Measurements from ENCODE around the gene B3GALT5. TPM values are rescaled to one million over a fixed set of nuclear protein-coding genes. Genes with fewer than 3 reads are reported as not detected.
"Not testable (repeated sequence)": the region's sequence is repeated elsewhere in the genome, so short reads cannot be mapped to it uniquely, and the experiment has no call there.

B3GALT5 gene
- total RNA-seq, 4 donors from 2014 or later, result 0.13 to 1.3 (median 0.77) TPM

DNA sequence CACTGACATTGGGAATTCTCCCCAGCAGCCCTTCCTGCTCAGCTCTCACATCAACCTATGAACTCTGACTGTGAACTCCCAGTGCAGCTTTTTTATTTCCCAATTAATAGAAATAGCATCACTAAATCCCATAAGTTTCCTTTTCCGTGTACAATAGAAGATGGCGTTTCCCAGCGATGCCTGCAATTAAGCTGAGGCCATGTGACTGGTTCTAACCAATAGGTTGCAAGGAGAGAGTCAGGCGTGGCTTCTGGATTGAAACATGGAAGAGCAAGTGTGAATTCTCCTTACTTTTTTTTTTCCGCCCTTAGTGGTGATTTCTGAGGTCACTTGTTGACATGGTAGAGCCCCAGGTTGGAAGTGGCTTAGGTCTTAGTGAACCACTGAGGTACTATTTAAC is 73.3 kb downstream of the B3GALT5 start:
- ATAC-seq, result no peak
- Histone ChIP-seq H3K9me3 (no peaks in the 10 kb centered on the region), H3K4me1 (no peaks in the 10 kb centered on the region), H3K27me3 (no peaks in the 10 kb centered on the region), H3K4me3 (no peak overlapping the region), H3K27ac (no peak overlapping the region), H3K36me3 (no peaks in the 10 kb centered on the region)
- 83 to 89% methylated on average over 2 to 5 of the region's 5 CpGs for WGBS, 2 donors (ENCODE audit: low coverage in 1 of 2)
- no peak for TF ChIP-seq EP300 (IDR thresholded peaks at IDR 0.05)
- TF ChIP-seq, protein P1, sequence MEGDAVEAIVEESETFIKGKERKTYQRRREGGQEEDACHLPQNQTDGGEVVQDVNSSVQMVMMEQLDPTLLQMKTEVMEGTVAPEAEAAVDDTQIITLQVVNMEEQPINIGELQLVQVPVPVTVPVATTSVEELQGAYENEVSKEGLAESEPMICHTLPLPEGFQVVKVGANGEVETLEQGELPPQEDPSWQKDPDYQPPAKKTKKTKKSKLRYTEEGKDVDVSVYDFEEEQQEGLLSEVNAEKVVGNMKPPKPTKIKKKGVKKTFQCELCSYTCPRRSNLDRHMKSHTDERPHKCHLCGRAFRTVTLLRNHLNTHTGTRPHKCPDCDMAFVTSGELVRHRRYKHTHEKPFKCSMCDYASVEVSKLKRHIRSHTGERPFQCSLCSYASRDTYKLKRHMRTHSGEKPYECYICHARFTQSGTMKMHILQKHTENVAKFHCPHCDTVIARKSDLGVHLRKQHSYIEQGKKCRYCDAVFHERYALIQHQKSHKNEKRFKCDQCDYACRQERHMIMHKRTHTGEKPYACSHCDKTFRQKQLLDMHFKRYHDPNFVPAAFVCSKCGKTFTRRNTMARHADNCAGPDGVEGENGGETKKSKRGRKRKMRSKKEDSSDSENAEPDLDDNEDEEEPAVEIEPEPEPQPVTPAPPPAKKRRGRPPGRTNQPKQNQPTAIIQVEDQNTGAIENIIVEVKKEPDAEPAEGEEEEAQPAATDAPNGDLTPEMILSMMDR (IDR thresholded peaks at IDR 0.05), result no peak
- no peak for TF ChIP-seq POLR2AphosphoS5 (IDR thresholded peaks at IDR 0.05)
- TF ChIP-seq POLR2A (IDR thresholded peaks at IDR 0.05), result no peak

DNA sequence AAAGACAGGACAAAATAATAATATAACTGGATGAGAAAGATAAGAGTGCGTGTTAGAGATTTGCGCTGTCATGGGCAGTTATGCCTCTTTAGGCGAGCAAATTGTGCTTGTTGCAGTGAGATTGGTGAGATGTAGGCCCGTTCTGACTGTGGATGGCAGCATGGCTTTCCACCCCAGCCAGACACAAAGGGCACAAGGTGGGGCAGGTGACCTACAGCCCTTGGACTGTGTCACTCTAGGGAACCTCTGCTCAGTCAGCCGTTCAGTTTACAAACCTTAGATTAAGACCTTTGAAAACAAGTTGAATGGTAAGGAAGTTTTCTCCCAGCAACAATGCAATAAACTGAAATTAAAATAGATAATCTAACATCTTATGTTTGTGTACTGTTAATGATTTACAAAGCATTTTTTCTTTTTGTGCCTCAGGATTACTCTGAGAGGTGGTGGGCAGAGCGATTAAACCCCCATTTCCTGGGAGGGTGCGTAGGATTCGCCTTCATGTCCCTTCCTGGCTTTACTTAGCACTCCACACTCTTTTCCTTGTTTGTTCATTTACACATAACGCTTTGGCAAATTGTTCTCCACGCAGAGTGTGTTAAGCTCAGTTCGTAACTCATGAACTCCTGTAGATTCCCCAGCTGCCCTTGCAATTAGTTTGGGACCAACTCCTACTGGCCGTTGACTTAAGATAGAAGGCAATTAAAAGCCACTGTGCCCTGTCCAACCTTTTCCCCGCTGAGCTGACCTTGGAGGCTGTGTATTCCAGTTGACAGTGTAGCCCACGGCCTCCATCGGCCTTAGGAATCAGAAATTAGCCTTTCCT is 74.1 kb downstream of the B3GALT5 start:
- H3K36me3 ChIP-seq, result no peaks in the 10 kb centered on the region
- H3K9me3 ChIP-seq, result no peaks in the 10 kb centered on the region
- WGBS, 2 donors (ENCODE audit: low coverage in 1 of 2), result 83 to 85% methylated on average over 13 to 14 of the region's 15 CpGs
- no peaks in the 10 kb centered on the region for H3K27me3 ChIP-seq
- no peak for ATAC-seq
- H3K4me3 ChIP-seq, result no peak overlapping the region
- H3K4me1 ChIP-seq, result no peaks in the 10 kb centered on the region
- no peak overlapping the region for H3K27ac ChIP-seq
- no peak for TF ChIP-seq POLR2A (IDR thresholded peaks at IDR 0.05)
- no peak for TF ChIP-seq POLR2AphosphoS5 (IDR thresholded peaks at IDR 0.05)
- TF ChIP-seq, protein P1 (IDR thresholded peaks at IDR 0.05), result no peak
- no peak for TF ChIP-seq EP300 (IDR thresholded peaks at IDR 0.05)

DNA sequence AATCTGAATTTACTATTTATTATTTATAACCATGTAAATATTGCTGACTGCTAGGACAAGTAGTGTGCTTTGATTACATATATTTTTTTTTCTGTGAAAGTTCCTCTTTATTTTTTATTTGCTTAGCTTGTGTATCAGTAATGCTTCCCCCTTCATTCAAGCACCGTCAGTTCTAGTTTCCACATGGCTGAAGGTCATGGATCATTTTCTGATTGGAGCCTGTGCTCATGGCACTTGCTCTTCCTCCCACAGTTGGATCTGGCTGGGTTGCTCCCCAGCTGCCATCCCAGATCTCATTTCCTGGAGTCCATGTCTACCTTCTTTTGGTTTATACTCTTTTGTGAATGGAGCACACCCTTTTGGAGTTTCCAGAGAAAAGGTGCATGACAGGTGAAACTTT is 75.3 kb downstream of the B3GALT5 start:
- H3K9me3 ChIP-seq, result no peaks in the 10 kb centered on the region
- H3K4me3 ChIP-seq, result no peak overlapping the region
- 89 to 100% methylated on average over 1 of the region's 1 CpG for WGBS, 2 donors (ENCODE audit: low coverage in 1 of 2)

DNA sequence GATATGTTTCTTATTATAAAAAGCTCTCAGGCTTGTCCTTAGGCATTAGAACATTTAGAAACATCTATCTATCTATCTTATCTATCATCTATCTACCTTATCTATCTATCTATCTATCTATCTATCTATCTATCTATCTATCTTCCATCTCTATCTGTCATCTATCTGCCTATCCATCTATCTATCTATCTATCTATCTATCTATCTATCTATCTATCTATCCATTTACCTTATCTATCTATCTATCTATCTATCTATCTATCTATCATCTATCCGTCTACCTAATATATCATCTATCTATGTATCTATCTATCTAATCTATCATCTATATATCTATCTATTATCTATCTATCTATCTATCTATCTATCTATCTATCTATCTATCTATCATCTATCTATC is 77.1 kb downstream of the B3GALT5 start:
- not testable (repeated sequence) for H3K4me3 ChIP-seq, H3K4me1 ChIP-seq, H3K36me3 ChIP-seq, H3K27ac ChIP-seq, ATAC-seq, H3K9me3 ChIP-seq, H3K27me3 ChIP-seq
- WGBS, 2 donors (ENCODE audit: low coverage in 1 of 2), result 88 to 100% methylated on average over 1 of the region's 1 CpG

More for the DNA sequence above, 75.3 kb downstream of the B3GALT5 start:
- Histone ChIP-seq H3K27ac (no peak overlapping the region), H3K36me3 (no peaks in the 10 kb centered on the region), H3K27me3 (no peaks in the 10 kb centered on the region), H3K4me1 (no peaks in the 10 kb centered on the region)
- TF ChIP-seq, protein P1 (IDR thresholded peaks at IDR 0.05), result no peak
- no peak for TF ChIP-seq POLR2AphosphoS5 (IDR thresholded peaks at IDR 0.05)
- TF ChIP-seq POLR2A (IDR thresholded peaks at IDR 0.05), result no peak
- no peak for TF ChIP-seq EP300 (IDR thresholded peaks at IDR 0.05)
- ATAC-seq, result no peak

DNA sequence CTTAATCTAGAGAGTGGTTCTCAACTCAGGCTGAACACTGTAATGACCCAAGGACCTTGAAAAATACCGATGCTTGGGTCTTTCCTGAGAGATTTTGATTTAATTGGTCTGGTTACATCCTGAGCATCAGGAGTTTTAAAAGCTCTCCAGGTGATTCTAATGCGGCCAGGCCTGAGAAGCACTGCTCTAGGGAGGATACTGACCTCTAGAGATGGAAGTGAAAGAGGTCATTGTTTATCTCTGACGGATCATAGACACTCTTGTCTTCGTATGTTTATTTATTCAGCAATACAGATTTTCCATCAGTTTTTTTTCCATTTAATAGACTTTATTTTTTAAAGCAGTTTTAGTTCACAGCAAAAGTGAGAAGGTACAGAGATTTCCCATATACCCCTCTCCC is 77.7 kb downstream of the B3GALT5 start:
- no peaks in the 10 kb centered on the region for H3K36me3 ChIP-seq
- ATAC-seq, result no peak
- no peak overlapping the region for H3K27ac ChIP-seq
- H3K4me3 ChIP-seq, result no peak overlapping the region
- H3K9me3 ChIP-seq, result no peaks in the 10 kb centered on the region
- 62 to 74% methylated on average over 4 of the region's 4 CpGs for WGBS, 2 donors (ENCODE audit: low coverage in 1 of 2)
- H3K4me1 ChIP-seq, result no peaks in the 10 kb centered on the region
- H3K27me3 ChIP-seq, result no peaks in the 10 kb centered on the region
- TF ChIP-seq EP300 (IDR thresholded peaks at IDR 0.05) (no peak), POLR2A (IDR thresholded peaks at IDR 0.05) (no peak), POLR2AphosphoS5 (IDR thresholded peaks at IDR 0.05) (no peak)
- TF ChIP-seq, protein P1 (IDR thresholded peaks at IDR 0.05), result no peak

All from gastroesophageal sphincter (tissue), 4 donors.